Breast epithelium (tissue), 3 donors: Measurements from ENCODE around the gene SAGE1.

Source experiments
- POLR2AphosphoS5 ChIP-seq, 3 donors: sonication (generic); formaldehyde crosslinking; IDR thresholded peaks; one replicate each; pipeline ENCODE4 v1.6.1; 2017; ENCODE audit warnings: antibody characterized with exemption in 3 of 3
- TF ChIP-seq, protein P1 (sequence below), 3 donors: fragments of 450-650 bp; IDR thresholded peaks; one replicate each; pipeline ENCODE4 v1.5.1; 2016 to 2017; ENCODE audit warnings: antibody characterized with exemption in 3 of 3, mild to moderate bottlenecking in 3 of 3, moderate library complexity in 3 of 3

- TF ChIP-seq, protein P1, sequence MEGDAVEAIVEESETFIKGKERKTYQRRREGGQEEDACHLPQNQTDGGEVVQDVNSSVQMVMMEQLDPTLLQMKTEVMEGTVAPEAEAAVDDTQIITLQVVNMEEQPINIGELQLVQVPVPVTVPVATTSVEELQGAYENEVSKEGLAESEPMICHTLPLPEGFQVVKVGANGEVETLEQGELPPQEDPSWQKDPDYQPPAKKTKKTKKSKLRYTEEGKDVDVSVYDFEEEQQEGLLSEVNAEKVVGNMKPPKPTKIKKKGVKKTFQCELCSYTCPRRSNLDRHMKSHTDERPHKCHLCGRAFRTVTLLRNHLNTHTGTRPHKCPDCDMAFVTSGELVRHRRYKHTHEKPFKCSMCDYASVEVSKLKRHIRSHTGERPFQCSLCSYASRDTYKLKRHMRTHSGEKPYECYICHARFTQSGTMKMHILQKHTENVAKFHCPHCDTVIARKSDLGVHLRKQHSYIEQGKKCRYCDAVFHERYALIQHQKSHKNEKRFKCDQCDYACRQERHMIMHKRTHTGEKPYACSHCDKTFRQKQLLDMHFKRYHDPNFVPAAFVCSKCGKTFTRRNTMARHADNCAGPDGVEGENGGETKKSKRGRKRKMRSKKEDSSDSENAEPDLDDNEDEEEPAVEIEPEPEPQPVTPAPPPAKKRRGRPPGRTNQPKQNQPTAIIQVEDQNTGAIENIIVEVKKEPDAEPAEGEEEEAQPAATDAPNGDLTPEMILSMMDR (IDR thresholded peaks at IDR 0.05) = no peak
- no peak for TF ChIP-seq POLR2AphosphoS5 (IDR thresholded peaks at IDR 0.05)
These were observed at the start of gene SAGE1, which contains the start of gene CT45A10 for GRCh38 chrX:135893294-135893817.
